ENCODE measurements around the gene WNT9A.
"Not testable (repeated sequence)": the region's sequence is repeated elsewhere in the genome, so short reads cannot be mapped to it uniquely, and the experiment has no call there.

WNT9A gene

GRCh38 chr1:227947676-227948492, at the start of gene WNT9A:
Gene WNT9A (minus strand): TSS chr1:227947932. CDS start chr1:227947887, 45 bp downstream.
- no peak for DNase-seq

GRCh38 chr1:227996187-227996950, 48.6 kb upstream of the WNT9A start:
- no peak for DNase-seq

GRCh38 chr1:227994632-227995300, 47.0 kb upstream of the WNT9A start:
- DNase-seq: no peak

GRCh38 chr1:227987181-227987580, 39.4 kb upstream of the WNT9A start:
- DNase-seq: no peak

GRCh38 chr1:227975583-227976283, 28.0 kb upstream of the WNT9A start:
- DNase-seq: not testable (repeated sequence)

- DNase-seq: not testable (repeated sequence)
These were observed 26.1 kb upstream of the WNT9A start for GRCh38 chr1:227973724-227974288.

GRCh38 chr1:227972843-227973374, 25.2 kb upstream of the WNT9A start:
- DNase-seq: not testable (repeated sequence)

GRCh38 chr1:227972283-227972679, 24.5 kb upstream of the WNT9A start:
- DNase-seq: not testable (repeated sequence)

GRCh38 chr1:227971643-227972282, 24.0 kb upstream of the WNT9A start:
- DNase-seq: not testable (repeated sequence)

- not testable (repeated sequence) for DNase-seq
These were observed 23.5 kb upstream of the WNT9A start for GRCh38 chr1:227971216-227971615.

- DNase-seq: not testable (repeated sequence)
These were observed 22.6 kb upstream of the WNT9A start for GRCh38 chr1:227970076-227970995.

- DNase-seq: not testable (repeated sequence)
These were observed 20.1 kb upstream of the WNT9A start for GRCh38 chr1:227967815-227968214.

GRCh38 chr1:227966733-227967132, 19.0 kb upstream of the WNT9A start:
- not testable (repeated sequence) for DNase-seq

- peak; percentile 86 for DNase-seq
These were observed 14.1 kb upstream of the WNT9A start for GRCh38 chr1:227961651-227962466.

- no peak for DNase-seq
These were observed 11.7 kb upstream of the WNT9A start for GRCh38 chr1:227959325-227959860.

- DNase-seq: no peak
These were observed 11.0 kb upstream of the WNT9A start for GRCh38 chr1:227958617-227959324.

- DNase-seq: no peak
These were observed 8.1 kb upstream of the WNT9A start for GRCh38 chr1:227955808-227956207.

- DNase-seq: no peak
These were observed 6.6 kb upstream of the WNT9A start for GRCh38 chr1:227954163-227954850.
